OCI-LY1 (cell line): ENCODE data around the gene HSPA12A.

ENCODE experiments used
- H2AFZ ChIP-seq: fragments of 200-600 bp; sonication (generic), shearing (Covaris generic); 2 replicates; pipeline ENCODE4 v1.6.0; 2014; ENCODE audit warnings: antibody characterized with exemption, mild to moderate bottlenecking, low read length
- H3F3A ChIP-seq: fragments of 200-600 bp; sonication (generic), shearing (Covaris generic); 2 replicates; pipeline ENCODE4 v1.6.0; 2014; ENCODE audit warnings: mild to moderate bottlenecking, antibody characterized with exemption, low read length, moderate library complexity; ENCODE audit not compliant: insufficient read depth
- H3K27ac ChIP-seq: fragments of 200-600 bp; sonication (generic); 2 replicates; pipeline ENCODE4 v1.5.1; 2014; ENCODE audit warnings: low read length, mixed run types, mild to moderate bottlenecking, low read depth; ENCODE audit not compliant: poor library complexity, severe bottlenecking
- H3K27me3 ChIP-seq: fragments of 200-600 bp; sonication (generic); 2 replicates; pipeline ENCODE4 v1.6.0; 2014; ENCODE audit warnings: antibody characterized with exemption, mild to moderate bottlenecking, low read length, moderate library complexity; ENCODE audit not compliant: insufficient read depth
- H3K36me3 ChIP-seq: fragments of 200-600 bp; sonication (generic); 2 replicates; pipeline ENCODE4 v1.6.1; 2014; ENCODE audit warnings: mild to moderate bottlenecking, antibody characterized with exemption, low read length, moderate library complexity, mixed read lengths; ENCODE audit not compliant: insufficient read depth
- H3K4me1 ChIP-seq: fragments of 200-600 bp; sonication (generic); 2 replicates; pipeline ENCODE4 v1.5.1; 2014; ENCODE audit warnings: mild to moderate bottlenecking, low read length, moderate library complexity; ENCODE audit not compliant: insufficient read depth, severe bottlenecking
- H3K4me2 ChIP-seq: fragments of 200-600 bp; sonication (generic), shearing (Covaris generic); 2 replicates; pipeline ENCODE4 v1.6.1; 2014; ENCODE audit warnings: low read length
- H3K4me3 ChIP-seq: fragments of 200-600 bp; sonication (generic); 2 replicates; pipeline ENCODE4 v1.5.1; 2014; ENCODE audit warnings: low read length, low read depth, mild to moderate bottlenecking, mixed read lengths; ENCODE audit not compliant: poor library complexity, severe bottlenecking
- H3K79me2 ChIP-seq: fragments of 200-600 bp; shearing (Covaris generic); 2 replicates; pipeline ENCODE4 v1.6.1; 2016; ENCODE audit warnings: mixed run types, low read length, mixed read lengths; ENCODE audit not compliant: insufficient read depth
- H3K9ac ChIP-seq: fragments of 200-600 bp; sonication (generic), shearing (Covaris generic); 2 replicates; pipeline ENCODE4 v1.6.1; 2014; ENCODE audit warnings: mild to moderate bottlenecking, low read length, mixed read lengths
- H3K9me2 ChIP-seq: fragments of 200-600 bp; sonication (generic), shearing (Covaris generic); 2 replicates; pipeline ENCODE4 v1.6.1; 2014; ENCODE audit warnings: low read depth, mild to moderate bottlenecking, low read length, mixed read lengths
- H3K9me3 ChIP-seq: fragments of 200-600 bp; shearing (Covaris generic); 2 replicates; pipeline ENCODE4 v1.6.1; 2014; ENCODE audit warnings: low read length, mixed read lengths
- H4K20me1 ChIP-seq: fragments of 200-600 bp; sonication (generic), shearing (Covaris generic); 2 replicates; pipeline ENCODE4 v1.6.0; 2016; ENCODE audit warnings: mild to moderate bottlenecking, low read length; ENCODE audit not compliant: insufficient read depth
- EZH2 ChIP-seq: fragments of 200-600 bp; sonication (generic), shearing (Covaris generic); IDR thresholded peaks from 2 replicates; pipeline ENCODE4 v1.8.0; 2017; ENCODE audit warnings: borderline replicate concordance, mixed run types, mild to moderate bottlenecking, antibody characterized with exemption, low read length, moderate library complexity, mixed read lengths
- TF ChIP-seq, protein P1 (sequence below): fragments of 200-600 bp; sonication (generic), shearing (Covaris generic); IDR thresholded peaks from 2 replicates; pipeline ENCODE4 v1.5.1; 2017; ENCODE audit warnings: mild to moderate bottlenecking, antibody characterized with exemption, low read length, moderate library complexity, mixed read lengths

The HSPA12A gene

DNA sequence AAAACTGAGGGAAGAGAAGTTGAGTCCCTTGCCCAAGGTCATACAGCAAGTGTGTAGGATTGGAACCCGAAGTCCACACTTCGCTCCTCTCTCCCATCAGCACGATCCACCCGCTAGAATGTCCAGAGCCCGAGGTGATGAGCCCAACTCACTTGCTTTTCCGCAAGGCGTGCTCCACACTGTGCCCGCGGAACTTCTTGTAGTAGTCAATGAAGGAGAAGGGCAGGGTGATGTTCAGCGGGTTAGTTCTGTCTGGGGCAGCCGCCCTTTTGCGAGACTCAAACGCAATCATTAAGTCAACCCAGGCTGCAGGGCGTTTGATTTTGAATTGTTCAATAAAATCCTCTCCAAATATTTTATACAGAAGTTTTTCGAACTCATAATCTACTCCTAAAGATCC, 63.0 kb downstream of the HSPA12A start:
- TF ChIP-seq EZH2: no peak
- TF ChIP-seq, protein P1, sequence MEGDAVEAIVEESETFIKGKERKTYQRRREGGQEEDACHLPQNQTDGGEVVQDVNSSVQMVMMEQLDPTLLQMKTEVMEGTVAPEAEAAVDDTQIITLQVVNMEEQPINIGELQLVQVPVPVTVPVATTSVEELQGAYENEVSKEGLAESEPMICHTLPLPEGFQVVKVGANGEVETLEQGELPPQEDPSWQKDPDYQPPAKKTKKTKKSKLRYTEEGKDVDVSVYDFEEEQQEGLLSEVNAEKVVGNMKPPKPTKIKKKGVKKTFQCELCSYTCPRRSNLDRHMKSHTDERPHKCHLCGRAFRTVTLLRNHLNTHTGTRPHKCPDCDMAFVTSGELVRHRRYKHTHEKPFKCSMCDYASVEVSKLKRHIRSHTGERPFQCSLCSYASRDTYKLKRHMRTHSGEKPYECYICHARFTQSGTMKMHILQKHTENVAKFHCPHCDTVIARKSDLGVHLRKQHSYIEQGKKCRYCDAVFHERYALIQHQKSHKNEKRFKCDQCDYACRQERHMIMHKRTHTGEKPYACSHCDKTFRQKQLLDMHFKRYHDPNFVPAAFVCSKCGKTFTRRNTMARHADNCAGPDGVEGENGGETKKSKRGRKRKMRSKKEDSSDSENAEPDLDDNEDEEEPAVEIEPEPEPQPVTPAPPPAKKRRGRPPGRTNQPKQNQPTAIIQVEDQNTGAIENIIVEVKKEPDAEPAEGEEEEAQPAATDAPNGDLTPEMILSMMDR: no peak
- Histone ChIP-seq H3K79me2 (no peaks in the 10 kb centered on the region), H3F3A (no peaks in the 10 kb centered on the region), H3K27me3 (no peaks in the 10 kb centered on the region), H3K9ac (no peak overlapping the region), H4K20me1 (no peaks in the 10 kb centered on the region), H3K4me2 (no peak overlapping the region), H3K4me3 (no peak overlapping the region), H3K9me3 (no peaks in the 10 kb centered on the region), H3K27ac (no peak overlapping the region), H3K9me2 (no peaks in the 10 kb centered on the region), H2AFZ (no peak overlapping the region), H3K4me1 (no peaks in the 10 kb centered on the region), H3K36me3 (no peaks in the 10 kb centered on the region)

DNA sequence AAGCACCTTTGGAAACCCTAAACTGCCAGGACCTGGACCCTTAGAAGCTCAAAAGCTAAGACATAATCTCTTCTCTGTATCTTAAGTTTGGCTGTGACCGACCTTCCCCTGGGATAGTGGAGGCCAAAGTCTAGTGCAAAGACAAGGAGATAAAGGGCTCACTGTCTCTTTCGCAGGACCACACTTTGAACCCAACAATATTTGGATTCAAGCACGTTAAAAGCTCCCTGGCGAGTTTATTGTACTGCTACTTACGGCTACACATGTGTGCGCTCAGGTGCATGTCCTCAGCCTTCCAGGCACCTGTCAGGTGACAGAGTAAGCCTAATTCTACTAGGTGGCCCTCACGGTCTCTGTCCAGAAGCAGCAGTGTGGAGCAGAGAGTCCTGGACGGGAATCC, 65.7 kb downstream of the HSPA12A start:
- 0 out of 2 replicates have a peak, but pooled peaks cover 4% of the 10 kb centered on the region for H3K27me3 ChIP-seq
- no peaks in the 10 kb centered on the region for H3K4me1 ChIP-seq
- no peak overlapping the region for H2AFZ ChIP-seq
- H3K36me3 ChIP-seq: no peaks in the 10 kb centered on the region
- no peaks in the 10 kb centered on the region for H3K79me2 ChIP-seq
- no peaks in the 10 kb centered on the region for H4K20me1 ChIP-seq
- TF ChIP-seq, protein P1: no peak
- TF ChIP-seq EZH2: no peak
- H3K4me2 ChIP-seq: no peak overlapping the region
- H3K9me2 ChIP-seq: no peaks in the 10 kb centered on the region
- H3K27ac ChIP-seq: no peak overlapping the region
- no peak overlapping the region for H3K9ac ChIP-seq
- H3F3A ChIP-seq: no peaks in the 10 kb centered on the region
- H3K4me3 ChIP-seq: no peak overlapping the region
- H3K9me3 ChIP-seq: no peaks in the 10 kb centered on the region

DNA sequence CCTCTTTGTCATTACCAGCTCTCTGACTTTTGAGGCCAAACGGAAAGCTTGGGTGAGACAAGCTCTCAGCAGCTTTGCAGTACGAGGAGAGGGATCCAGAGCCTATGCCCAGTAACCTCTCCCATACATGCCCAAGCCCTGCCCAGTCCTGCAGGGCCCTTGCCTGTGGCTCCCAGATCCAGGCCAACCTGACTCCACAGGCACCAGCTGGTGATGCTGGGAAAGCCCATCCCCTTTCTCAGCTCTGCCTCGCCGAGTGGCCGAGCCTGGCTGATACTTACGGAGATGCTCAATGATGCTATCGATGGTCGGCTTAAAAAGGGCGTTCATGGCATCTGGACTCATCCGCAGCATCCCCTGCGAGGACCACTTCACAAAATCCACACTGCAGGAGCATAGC, 66.2 kb downstream of the HSPA12A start:
- no peaks in the 10 kb centered on the region for H3K9me2 ChIP-seq
- H3F3A ChIP-seq: no peaks in the 10 kb centered on the region
- TF ChIP-seq, protein P1: no peak
- TF ChIP-seq EZH2: no peak
- no peak overlapping the region for H3K4me3 ChIP-seq
- H4K20me1 ChIP-seq: no peaks in the 10 kb centered on the region
- H3K27me3 ChIP-seq: 0 out of 2 replicates have a peak, but pooled peaks cover 4% of the 10 kb centered on the region
- H3K4me1 ChIP-seq: no peaks in the 10 kb centered on the region
- no peak overlapping the region for H3K4me2 ChIP-seq
- H3K79me2 ChIP-seq: no peaks in the 10 kb centered on the region
- no peak overlapping the region for H2AFZ ChIP-seq
- no peaks in the 10 kb centered on the region for H3K36me3 ChIP-seq
- H3K27ac ChIP-seq: no peak overlapping the region
- H3K9me3 ChIP-seq: no peaks in the 10 kb centered on the region
- no peak overlapping the region for H3K9ac ChIP-seq
